ENCODE results near the gene PTCD1. TPM values are rescaled to one million over a fixed set of nuclear protein-coding genes. Genes with fewer than 3 reads are reported as not detected.

Gene PTCD1
- total and polyA plus RNA-seq, 2 of the 8 experiments (the other 6 are each of a cell fraction or from before 2014, with no cell fraction given), result 7.5 to 7.6 TPM

DNA sequence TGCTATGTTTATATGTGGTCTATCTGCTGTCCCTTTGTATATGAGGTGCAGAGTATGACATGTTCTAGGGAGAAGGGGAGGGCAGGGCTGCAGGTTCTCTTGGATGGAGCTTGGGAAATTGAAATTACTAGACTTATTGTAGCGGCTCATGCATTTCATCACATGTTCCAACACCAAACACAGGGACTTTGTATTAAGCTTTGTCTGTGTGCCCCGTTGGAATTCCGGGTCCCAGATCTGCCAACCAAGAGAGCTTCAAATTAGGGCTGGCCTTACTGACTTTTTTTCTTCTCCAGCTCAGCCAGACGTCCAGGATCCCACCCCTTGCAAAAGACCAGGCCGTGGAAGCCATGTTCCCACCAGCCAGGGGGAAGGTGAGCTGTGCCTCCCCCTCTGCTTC, 37.5 kb upstream of the PTCD1 start (continued):
- TF ChIP-seq, protein P1, sequence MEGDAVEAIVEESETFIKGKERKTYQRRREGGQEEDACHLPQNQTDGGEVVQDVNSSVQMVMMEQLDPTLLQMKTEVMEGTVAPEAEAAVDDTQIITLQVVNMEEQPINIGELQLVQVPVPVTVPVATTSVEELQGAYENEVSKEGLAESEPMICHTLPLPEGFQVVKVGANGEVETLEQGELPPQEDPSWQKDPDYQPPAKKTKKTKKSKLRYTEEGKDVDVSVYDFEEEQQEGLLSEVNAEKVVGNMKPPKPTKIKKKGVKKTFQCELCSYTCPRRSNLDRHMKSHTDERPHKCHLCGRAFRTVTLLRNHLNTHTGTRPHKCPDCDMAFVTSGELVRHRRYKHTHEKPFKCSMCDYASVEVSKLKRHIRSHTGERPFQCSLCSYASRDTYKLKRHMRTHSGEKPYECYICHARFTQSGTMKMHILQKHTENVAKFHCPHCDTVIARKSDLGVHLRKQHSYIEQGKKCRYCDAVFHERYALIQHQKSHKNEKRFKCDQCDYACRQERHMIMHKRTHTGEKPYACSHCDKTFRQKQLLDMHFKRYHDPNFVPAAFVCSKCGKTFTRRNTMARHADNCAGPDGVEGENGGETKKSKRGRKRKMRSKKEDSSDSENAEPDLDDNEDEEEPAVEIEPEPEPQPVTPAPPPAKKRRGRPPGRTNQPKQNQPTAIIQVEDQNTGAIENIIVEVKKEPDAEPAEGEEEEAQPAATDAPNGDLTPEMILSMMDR (IDR thresholded peaks at IDR 0.05; ENCODE audit: control extremely low read depth in 1 of 3, insufficient read depth in 1 of 3, low read depth in 1 of 3, low read length in 3 of 3), result no peak
- no peak for TF ChIP-seq EGR1 (IDR thresholded peaks at IDR 0.05; ENCODE audit: borderline replicate concordance, low read depth, low read length)
